Fibroblast of villous mesenchyme (primary cell): ENCODE data around the gene SLC1A2. TPM values are rescaled to one million over a fixed set of nuclear protein-coding genes. Genes with fewer than 3 reads are reported as not detected.

ENCODE experiments used
- DNase-seq: peaks from one replicate; pipeline ENCODE4 v3.0.0-alpha.2; 2010; ENCODE audit warnings: low read depth
- H3K4me3 ChIP-seq: 2 replicates; pipeline ENCODE4 v1.5.1; 2011; ENCODE audit warnings: low read depth, mild to moderate bottlenecking, low read length
- CTCF ChIP-seq: IDR thresholded peaks from 2 replicates; pipeline ENCODE4 v1.5.1; 2012; ENCODE audit warnings: low read depth, mild to moderate bottlenecking, low read length; ENCODE audit not compliant: insufficient read depth
- total RNA-seq: library from RNA; depleted of rRNA; stranded (reverse); fragments of >200 nt; gene quantifications from 2 replicates; pipeline ENCODE4 v1.2.3, GENCODE V29; 2012

SLC1A2 gene
- total RNA-seq, 1 donor, result 23.7 TPM

- peak; percentile 96 for DNase-seq
- no peak for TF ChIP-seq CTCF
- H3K4me3 ChIP-seq, result no peak overlapping the region
Measured at GRCh38 chr11:35303596-35304385, 115.6 kb downstream of the SLC1A2 start.

DNA sequence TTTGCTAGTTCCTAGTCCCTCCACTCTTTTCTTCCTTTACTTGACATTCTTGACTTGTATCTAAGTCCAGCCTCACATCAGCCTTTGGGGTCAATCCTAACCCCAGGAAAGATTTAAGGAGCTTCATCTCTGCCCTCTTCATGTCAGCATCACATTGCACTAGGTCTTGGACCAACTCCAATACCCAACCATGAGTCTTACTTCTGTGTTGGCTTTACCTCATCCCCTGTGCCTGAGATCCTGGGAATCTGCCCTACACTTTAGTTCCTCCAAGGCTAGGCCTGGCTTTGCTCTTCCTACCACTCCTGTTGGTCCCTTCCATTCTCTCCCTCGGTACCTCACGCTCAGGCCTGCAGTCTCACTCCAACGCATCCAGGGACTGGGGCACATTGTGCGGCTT lies 117.0 kb downstream of the SLC1A2 start:
- no peak overlapping the region for H3K4me3 ChIP-seq
- DNase-seq, result no peak
- TF ChIP-seq CTCF, result no peak

- DNase-seq, result no peak
- H3K4me3 ChIP-seq, result no peak overlapping the region
- no peak for TF ChIP-seq CTCF
Measured at GRCh38 chr11:35298369-35298768, 121.0 kb downstream of the SLC1A2 start.

DNA sequence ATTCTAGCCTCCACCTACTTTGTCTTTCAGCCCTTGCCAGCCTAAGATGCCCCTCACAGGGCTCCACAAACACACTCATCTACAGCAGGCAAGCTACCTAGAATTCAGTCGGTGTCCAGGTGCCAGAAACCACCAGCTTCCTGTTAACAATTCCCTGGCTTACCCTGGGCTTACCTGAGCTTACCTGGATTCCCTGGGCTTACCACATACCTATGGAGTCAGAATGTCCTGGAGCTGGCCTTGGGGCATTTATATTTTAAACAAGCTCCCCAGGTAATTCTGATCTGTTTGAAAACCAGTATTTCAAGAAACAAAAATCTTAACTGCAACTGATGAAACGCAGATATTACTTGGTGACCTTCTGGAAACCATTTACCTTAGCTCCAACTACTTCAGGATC lies 123.6 kb downstream of the SLC1A2 start:
- no peak for DNase-seq
- no peak overlapping the region for H3K4me3 ChIP-seq
- TF ChIP-seq CTCF, result no peak

DNA sequence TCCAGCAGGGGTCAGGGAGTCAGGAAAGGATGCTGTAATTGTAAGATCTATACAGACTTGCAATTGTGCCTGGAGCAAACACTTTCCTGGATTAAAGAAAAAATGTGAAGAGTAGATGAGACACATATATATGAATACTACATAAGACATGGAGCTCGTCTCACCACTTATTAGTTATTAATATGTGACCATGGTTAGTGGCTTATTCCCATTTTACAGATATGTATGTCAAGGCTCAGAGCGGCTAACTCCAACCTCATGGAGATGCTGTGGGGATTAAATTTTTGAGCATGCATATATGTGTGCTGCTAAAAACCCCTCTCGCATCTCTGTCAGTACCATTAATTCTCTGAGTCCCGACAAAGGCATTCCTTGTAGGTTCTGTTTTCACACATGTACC lies 125.7 kb downstream of the SLC1A2 start:
- TF ChIP-seq CTCF, result no peak
- DNase-seq, result no peak
- no peak overlapping the region for H3K4me3 ChIP-seq

GRCh38 chr11:35293035-35293434 lies 126.3 kb downstream of the SLC1A2 start:
- H3K4me3 ChIP-seq, result no peak overlapping the region
- no peak for TF ChIP-seq CTCF
- DNase-seq, result no peak

- TF ChIP-seq CTCF, result no peak
- DNase-seq, result no peak
- no peak overlapping the region for H3K4me3 ChIP-seq
Measured at GRCh38 chr11:35292279-35292678, 127.1 kb downstream of the SLC1A2 start.
